ENCODE results near the gene HPS4.

DNA sequence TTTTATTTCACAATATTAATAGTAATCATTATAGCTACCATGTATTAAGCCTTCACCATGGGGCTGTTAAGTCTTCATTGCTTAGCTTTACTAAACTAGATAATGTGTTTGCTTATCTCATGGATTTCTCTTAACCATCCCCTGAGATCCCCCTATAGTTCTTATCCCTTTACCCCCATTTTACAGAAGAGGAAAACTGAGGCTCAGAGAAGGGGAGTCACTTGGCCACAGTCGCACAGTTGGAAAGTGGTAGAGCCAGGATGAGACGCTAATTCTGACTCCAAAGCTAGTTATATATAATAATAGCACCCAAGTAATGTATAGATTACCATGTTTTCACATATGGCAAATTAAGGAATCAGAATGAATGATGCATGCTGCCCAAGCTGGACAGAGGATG lies 38.4 kb upstream of the HPS4 start:
- TF ChIP-seq POLR2A (IDR thresholded peaks at IDR 0.05; ENCODE audit: low read length) (peak; percentile 16), GATA1 (IDR thresholded peaks at IDR 0.05; ENCODE audit: low read depth, low read length) (no peak)

Measured in erythroblast (primary cell).